Measurements from ENCODE around the gene USP35.

Gene USP35

GRCh38 chr11:78200061-78200460 is 11.3 kb downstream of the USP35 start:
- DNase-seq: no peak

- DNase-seq: no peak
Observed at GRCh38 chr11:78200553-78200952, 11.8 kb downstream of the USP35 start.

- DNase-seq: no peak
Observed at GRCh38 chr11:78201096-78201818, 12.5 kb downstream of the USP35 start.

DNA sequence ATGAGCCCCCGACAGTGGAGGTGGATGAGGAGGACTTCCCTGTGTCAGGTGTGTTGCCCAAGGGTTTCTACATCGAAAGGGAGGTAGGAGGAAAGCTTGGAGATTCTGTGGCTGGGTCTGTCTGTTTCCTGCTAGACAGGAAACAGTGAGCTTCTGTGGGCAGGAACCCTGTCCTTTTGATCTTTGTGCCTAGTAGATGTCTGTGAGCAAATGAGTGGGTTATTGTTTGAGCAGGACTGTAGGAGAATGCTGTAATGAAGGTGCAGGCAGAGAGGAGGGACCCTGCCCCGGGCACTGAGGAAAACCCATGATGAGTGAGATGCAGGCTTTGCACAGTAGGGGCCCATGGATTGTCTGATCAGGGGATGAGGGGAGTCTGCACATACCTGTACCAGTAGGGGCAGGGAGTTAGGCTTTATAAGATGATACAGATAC is 14.0 kb downstream of the USP35 start:
- DNase-seq: peak in 1 of 4 experiments; percentile 31

- peak in 1 of 4 experiments; percentile 35 for DNase-seq
Observed at GRCh38 chr11:78203184-78203583, 14.5 kb downstream of the USP35 start.

- no peak for DNase-seq
Observed at GRCh38 chr11:78205256-78205655, 16.5 kb downstream of the USP35 start.

DNA sequence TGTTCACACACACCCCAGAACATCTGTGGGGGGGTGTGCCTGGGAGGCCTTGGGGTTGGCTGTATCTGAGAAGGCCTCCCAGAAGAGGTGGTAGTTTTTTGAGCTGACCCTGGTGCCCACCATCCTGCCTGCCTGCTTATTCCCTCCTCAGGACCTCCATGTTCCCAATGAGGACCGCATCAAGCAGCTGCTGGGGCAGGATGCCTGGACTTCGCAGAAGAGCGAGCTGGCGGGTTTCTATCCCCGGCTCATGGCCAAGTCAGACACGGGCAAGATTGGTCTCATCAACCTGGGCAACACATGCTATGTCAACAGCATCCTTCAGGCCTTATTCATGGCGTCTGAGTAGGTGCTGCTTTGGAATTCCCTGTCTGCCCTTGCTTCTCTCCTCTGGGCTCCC is 17.0 kb downstream of the USP35 start:
- DNase-seq: no peak

DNA sequence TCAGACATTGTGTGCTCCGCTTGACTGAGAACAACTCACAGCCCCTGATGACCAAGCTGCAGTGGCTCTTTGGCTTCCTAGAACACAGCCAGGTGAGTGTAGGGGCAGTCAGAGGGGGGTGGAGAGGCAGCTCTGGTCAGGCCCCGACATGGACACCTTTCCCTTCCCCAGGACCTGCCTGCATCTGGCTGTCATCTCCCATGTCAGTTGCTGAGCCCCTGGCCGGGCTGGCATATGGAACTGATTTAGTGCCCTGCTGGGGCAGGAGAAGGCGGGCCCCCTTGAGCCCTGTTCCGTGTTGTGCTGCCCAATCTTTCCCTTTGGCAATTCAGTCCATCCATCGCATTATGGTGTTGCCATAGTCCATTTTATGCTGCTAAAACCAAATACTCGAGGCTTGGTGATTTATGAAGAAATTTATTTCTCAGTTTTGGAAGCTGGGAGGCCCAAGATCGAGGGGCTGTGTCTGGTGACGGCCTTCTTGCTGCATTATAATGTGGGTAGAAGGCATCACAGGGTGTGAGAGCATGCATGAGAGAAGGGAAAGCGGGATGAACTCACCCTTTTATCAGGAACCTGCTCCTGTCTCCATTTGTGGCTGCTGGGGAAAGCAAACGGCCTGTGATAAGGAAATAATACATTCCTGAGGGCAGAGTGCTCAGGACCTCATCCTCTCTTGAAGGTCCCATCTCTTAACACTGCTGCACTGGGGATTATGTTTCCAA is 19.0 kb downstream of the USP35 start:
- DNase-seq: no peak

- DNase-seq: no peak
Observed at GRCh38 chr11:78208257-78209165, 19.8 kb downstream of the USP35 start.

GRCh38 chr11:78209478-78209877 is 20.8 kb downstream of the USP35 start:
- no peak for DNase-seq

- no peak for DNase-seq
Observed at GRCh38 chr11:78210000-78210608, 21.4 kb downstream of the USP35 start.

DNA sequence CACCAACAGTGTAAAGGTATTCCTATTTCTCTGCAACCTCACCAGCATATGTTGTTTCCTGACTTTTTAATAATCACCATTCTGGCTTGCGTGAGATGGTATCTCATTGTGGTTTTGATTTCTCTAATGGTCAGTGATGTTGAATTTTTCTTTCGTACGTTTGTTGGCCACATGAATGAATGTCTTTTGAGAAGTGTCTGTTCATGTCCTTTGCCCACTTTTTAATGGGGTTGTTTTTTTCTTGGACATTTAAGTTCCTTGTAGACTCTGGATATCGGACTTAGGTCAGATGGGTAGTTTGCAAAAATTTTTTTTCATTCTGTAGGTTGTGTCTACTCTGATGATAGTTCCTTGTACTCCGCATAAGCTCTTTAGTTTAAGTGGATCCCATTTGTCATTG is 22.8 kb downstream of the USP35 start:
- no peak for DNase-seq

DNA sequence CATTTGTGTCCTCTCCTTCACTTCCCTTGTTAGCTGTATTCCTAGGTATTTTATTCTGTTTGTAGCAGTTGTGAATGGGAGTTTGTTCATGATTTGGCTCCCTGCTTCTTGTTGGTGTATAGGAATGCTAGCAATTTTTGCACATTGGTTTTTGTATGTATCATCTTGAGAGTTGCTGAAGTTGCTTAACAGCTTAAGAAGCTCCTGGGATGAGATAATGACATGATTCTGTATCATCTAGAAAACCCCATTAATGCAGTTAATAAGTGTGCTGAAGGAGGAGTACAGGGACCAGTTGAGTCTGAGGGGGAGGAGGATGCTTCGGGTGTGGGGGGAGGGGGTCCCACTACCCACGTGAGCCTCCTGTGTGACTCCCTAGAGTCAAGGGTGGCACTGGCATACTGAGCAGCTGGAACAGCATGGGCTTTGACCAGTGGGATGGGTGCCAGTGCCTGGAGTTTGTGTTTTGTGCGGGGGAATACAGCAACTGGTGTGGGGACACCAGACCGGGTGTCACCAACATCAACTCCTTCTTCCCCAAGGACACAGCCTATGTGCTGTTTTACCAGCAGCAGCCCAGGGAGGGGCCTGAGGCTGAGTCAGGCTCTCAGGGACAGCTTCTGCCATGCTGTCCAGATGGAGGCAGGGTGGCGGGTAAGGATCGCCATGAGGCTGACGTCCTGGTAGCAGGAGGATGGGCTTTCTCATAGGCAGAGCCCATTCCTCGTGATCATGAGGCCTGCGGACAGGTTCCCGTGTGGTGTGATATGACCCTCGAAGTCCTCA is 24.1 kb downstream of the USP35 start:
- no peak for DNase-seq

- no peak for DNase-seq
Observed at GRCh38 chr11:78213526-78214330, 25.0 kb downstream of the USP35 start.

GRCh38 chr11:78214331-78215194 is 25.8 kb downstream of the USP35 start:
- no peak for DNase-seq

- no peak for DNase-seq
Observed at GRCh38 chr11:78216021-78216420, 27.3 kb downstream of the USP35 start.

- DNase-seq: no peak
Observed at GRCh38 chr11:78216571-78217287, 28.0 kb downstream of the USP35 start.

GRCh38 chr11:78217650-78218541 is 29.2 kb downstream of the USP35 start:
- DNase-seq: no peak
